OCI-LY3 (cell line): ENCODE results near the gene P4HA2.

Experiments
- H2AFZ ChIP-seq: fragments of 200-600, 300-600 bp; shearing (Covaris generic); 2 replicates; pipeline ENCODE4 v1.6.0; 2014; ENCODE audit warnings: antibody characterized with exemption, low read depth, low read length
- H3K27ac ChIP-seq: fragments of 200-600, 300-600 bp; sonication (generic); 2 replicates; pipeline ENCODE4 v1.5.1; 2014; ENCODE audit warnings: mild to moderate bottlenecking, low read length, moderate library complexity, mixed read lengths
- H3K27me3 ChIP-seq: fragments of 200-600, 300-600 bp; sonication (generic); 2 replicates; pipeline ENCODE4 v1.6.1; 2014; ENCODE audit warnings: low read depth, low read length, mixed read lengths
- H3K36me3 ChIP-seq: fragments of 200-600, 300-600 bp; sonication (generic); replicated peaks from 2 replicates; pipeline ENCODE3; 2014; ENCODE audit warnings: low read depth, low read length, mixed read lengths
- H3K4me1 ChIP-seq: fragments of 300-600, 200-600 bp; sonication (generic); 2 replicates; pipeline ENCODE4 v1.6.1; 2014; ENCODE audit warnings: low read length, mixed read lengths
- H3K4me2 ChIP-seq: fragments of 200-600, 300-600 bp; sonication (generic); 2 replicates; pipeline ENCODE4 v1.6.1; 2014; ENCODE audit warnings: low read length, mixed read lengths
- H3K4me3 ChIP-seq: fragments of 300-600, 200-600 bp; sonication (generic); 2 replicates; pipeline ENCODE4 v1.5.1; 2014; ENCODE audit warnings: antibody characterized with exemption, mild to moderate bottlenecking, low read length, moderate library complexity
- H3K79me2 ChIP-seq: fragments of 300-600, 200-600 bp; shearing (Covaris generic); 2 replicates; pipeline ENCODE4 v1.6.1; 2014; ENCODE audit warnings: mild to moderate bottlenecking, low read length, mixed read lengths
- H3K9ac ChIP-seq: fragments of 300-600, 200-600 bp; shearing (Covaris generic); 2 replicates; pipeline ENCODE4 v1.6.0; 2014; ENCODE audit warnings: mild to moderate bottlenecking, low read length, moderate library complexity
- H3K9me3 ChIP-seq: fragments of 200-600, 300-600 bp; shearing (Covaris generic); 2 replicates; pipeline ENCODE4 v1.6.1; 2014; ENCODE audit warnings: low read length, mixed read lengths; ENCODE audit not compliant: insufficient read depth
- H4K20me1 ChIP-seq: fragments of 200-600, 300-600 bp; sonication (generic); 2 replicates; pipeline ENCODE4 v1.6.1; 2016; ENCODE audit warnings: low read length, mixed read lengths; ENCODE audit not compliant: insufficient read depth
- EZH2phosphoT487 ChIP-seq: fragments of 200-600 bp; shearing (Covaris generic); IDR thresholded peaks from 2 replicates; pipeline ENCODE4 v1.6.1; 2018; ENCODE audit warnings: antibody characterized with exemption, mixed run types, low read depth
- TF ChIP-seq, protein P1 (sequence below): fragments of 200-600, 300-600 bp; sonication (generic); IDR thresholded peaks from 2 replicates; pipeline ENCODE4 v1.5.1; 2014; ENCODE audit warnings: antibody characterized with exemption, low read length, low read depth

The P4HA2 gene

DNA sequence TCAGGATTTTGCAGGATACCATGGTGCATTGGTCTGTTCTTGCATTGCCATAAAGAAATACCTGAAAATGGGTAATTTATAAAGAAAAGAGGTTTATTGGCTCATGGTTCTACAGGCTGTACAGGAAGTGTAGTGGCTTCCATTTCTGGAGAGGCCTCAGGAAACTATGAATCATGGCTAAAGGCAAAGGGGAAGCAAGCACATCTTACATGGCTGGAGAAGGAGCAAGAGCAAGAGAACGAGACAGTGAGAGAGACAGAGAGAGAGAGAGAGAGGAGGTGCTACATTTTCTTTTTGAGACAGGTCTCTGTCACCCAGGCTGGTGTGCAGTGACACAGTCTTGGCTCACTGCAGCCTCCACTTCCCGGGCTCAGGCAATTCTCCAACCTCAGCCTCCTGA, 43.9 kb downstream of the P4HA2 start:
- Histone ChIP-seq H3K9me3 (no peaks in the 10 kb centered on the region), H4K20me1 (no peaks in the 10 kb centered on the region), H3K36me3 (no peaks in the 10 kb centered on the region), H2AFZ (no peak overlapping the region), H3K27me3 (peaks cover 4% of the 10 kb centered on the region; the same call in 1 of the 2 replicates), H3K4me3 (no peak overlapping the region), H3K27ac (no peak overlapping the region), H3K79me2 (no peaks in the 10 kb centered on the region), H3K9ac (no peak overlapping the region), H3K4me2 (no peak overlapping the region), H3K4me1 (peaks cover 11% of the 10 kb centered on the region; the same call in 1 of the 2 replicates)
- TF ChIP-seq EZH2phosphoT487 = no peak
- TF ChIP-seq, protein P1, sequence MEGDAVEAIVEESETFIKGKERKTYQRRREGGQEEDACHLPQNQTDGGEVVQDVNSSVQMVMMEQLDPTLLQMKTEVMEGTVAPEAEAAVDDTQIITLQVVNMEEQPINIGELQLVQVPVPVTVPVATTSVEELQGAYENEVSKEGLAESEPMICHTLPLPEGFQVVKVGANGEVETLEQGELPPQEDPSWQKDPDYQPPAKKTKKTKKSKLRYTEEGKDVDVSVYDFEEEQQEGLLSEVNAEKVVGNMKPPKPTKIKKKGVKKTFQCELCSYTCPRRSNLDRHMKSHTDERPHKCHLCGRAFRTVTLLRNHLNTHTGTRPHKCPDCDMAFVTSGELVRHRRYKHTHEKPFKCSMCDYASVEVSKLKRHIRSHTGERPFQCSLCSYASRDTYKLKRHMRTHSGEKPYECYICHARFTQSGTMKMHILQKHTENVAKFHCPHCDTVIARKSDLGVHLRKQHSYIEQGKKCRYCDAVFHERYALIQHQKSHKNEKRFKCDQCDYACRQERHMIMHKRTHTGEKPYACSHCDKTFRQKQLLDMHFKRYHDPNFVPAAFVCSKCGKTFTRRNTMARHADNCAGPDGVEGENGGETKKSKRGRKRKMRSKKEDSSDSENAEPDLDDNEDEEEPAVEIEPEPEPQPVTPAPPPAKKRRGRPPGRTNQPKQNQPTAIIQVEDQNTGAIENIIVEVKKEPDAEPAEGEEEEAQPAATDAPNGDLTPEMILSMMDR = no peak

GRCh38 chr5:132182359-132183040, 45.2 kb downstream of the P4HA2 start:
- Histone ChIP-seq H3K36me3 (no peaks in the 10 kb centered on the region), H3K4me1 (peaks cover 19% of the 10 kb centered on the region; the same call in 1 of the 2 replicates), H3K4me2 (no peak overlapping the region), H3K27me3 (peaks cover 4% of the 10 kb centered on the region; the same call in 1 of the 2 replicates), H3K9me3 (no peaks in the 10 kb centered on the region), H3K4me3 (no peak overlapping the region), H4K20me1 (no peaks in the 10 kb centered on the region), H3K27ac (no peak overlapping the region), H2AFZ (no peak overlapping the region), H3K9ac (no peak overlapping the region), H3K79me2 (no peaks in the 10 kb centered on the region)
- no peak for TF ChIP-seq EZH2phosphoT487
- TF ChIP-seq, protein P1 = no peak

- no peak for TF ChIP-seq EZH2phosphoT487
- TF ChIP-seq, protein P1 = no peak
- Histone ChIP-seq H3K4me3 (no peak overlapping the region), H3K79me2 (no peaks in the 10 kb centered on the region), H3K36me3 (no peaks in the 10 kb centered on the region), H3K4me2 (no peak overlapping the region), H2AFZ (no peak overlapping the region), H3K4me1 (peaks cover 31% of the 10 kb centered on the region), H3K9me3 (no peaks in the 10 kb centered on the region), H3K27me3 (no peaks in the 10 kb centered on the region), H3K27ac (no peak overlapping the region), H4K20me1 (no peaks in the 10 kb centered on the region), H3K9ac (no peak overlapping the region)
Measured at GRCh38 chr5:132181011-132181629, 46.5 kb downstream of the P4HA2 start.

- no peak overlapping the region for H3K9ac ChIP-seq
- no peak for TF ChIP-seq EZH2phosphoT487
- TF ChIP-seq, protein P1 = peak; percentile 66
- peak overlapping the region; percentile 25 for H3K4me2 ChIP-seq
Measured at GRCh38 chr5:132180134-132180745, 47.4 kb downstream of the P4HA2 start.

More at GRCh38 chr5:132180134-132180745, 47.4 kb downstream of the P4HA2 start:
- no peaks in the 10 kb centered on the region for H4K20me1 ChIP-seq
- no peaks in the 10 kb centered on the region for H3K79me2 ChIP-seq
- no peak overlapping the region for H3K4me3 ChIP-seq
- no peaks in the 10 kb centered on the region for H3K36me3 ChIP-seq
- peaks cover 31% of the 10 kb centered on the region for H3K4me1 ChIP-seq
- no peaks in the 10 kb centered on the region for H3K9me3 ChIP-seq
- H3K27ac ChIP-seq = no peak overlapping the region
- H2AFZ ChIP-seq = no peak overlapping the region
- no peaks in the 10 kb centered on the region for H3K27me3 ChIP-seq
